GM18870 (cell line): ENCODE results near the gene GPR162.
A peak's percentile ranks its signal among the peaks of the same experiment; 100 is the strongest.

ENCODE experiments used
- ATAC-seq: cut with Tn5 transposase; IDR thresholded peaks from one replicate; pipeline ENCODE4 v1.9.1; 2021; ENCODE audit warnings: moderate library complexity; ENCODE audit not compliant: unreplicated experiment

Gene GPR162

DNA sequence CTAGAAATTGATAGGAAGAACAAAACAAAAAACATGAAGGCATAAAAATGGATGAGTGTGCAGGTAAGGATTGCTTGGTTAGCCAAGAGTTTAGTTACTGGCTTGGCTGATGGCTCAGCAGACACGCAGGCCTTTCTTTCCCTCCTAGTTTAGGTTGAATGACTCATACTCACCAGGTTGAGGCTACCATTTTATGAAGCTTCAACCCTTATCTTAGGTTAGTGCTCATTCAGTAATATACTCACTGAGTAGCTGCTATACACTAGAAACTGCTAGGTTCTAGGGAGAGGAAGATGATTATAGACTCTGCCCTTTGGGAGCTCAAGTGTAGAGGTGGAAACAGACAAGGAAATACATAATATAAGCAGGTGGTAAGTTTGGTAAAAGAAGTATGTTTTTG, 12.6 kb downstream of the GPR162 start:
- no peak for ATAC-seq

DNA sequence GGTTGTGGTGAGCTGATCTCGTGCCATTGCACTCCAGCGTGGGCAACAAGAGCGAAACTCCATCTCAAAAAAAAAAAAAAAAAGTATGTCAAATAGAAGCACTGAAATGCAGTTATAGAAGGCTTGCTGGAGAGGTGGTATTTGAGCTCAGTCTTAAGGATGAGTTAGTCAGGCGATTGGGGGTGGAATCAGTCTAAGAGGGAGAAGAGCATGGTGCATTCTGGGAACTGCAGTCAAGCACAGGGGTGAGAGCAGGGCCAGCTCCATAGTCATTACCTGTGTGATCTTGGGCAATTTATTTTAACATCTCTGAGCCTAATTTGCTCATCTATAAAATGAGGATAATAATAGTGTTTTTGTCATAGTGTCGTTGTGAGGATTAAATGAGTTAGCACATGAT, 13.3 kb downstream of the GPR162 start:
- ATAC-seq: no peak

DNA sequence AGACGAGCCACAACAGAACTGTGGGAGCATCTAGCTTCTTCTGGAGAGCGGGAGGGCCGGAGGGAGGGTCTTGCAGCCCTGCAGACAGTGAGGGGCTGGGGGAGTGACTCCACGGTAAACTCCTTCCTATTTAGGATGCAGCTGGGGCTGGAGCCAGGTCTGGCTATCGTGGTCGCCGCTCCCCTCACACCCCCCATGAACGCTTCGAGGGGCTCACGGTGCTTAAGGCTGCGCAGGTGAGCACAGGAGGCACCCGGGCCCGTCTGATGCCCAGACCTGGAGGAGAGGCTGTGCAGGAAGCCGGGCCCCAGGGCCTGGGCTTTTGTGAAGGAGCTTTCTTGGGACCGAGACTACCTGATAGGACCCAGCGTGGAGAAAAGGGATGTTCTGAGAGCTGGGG, 15.2 kb downstream of the GPR162 start:
- no peak for ATAC-seq

DNA sequence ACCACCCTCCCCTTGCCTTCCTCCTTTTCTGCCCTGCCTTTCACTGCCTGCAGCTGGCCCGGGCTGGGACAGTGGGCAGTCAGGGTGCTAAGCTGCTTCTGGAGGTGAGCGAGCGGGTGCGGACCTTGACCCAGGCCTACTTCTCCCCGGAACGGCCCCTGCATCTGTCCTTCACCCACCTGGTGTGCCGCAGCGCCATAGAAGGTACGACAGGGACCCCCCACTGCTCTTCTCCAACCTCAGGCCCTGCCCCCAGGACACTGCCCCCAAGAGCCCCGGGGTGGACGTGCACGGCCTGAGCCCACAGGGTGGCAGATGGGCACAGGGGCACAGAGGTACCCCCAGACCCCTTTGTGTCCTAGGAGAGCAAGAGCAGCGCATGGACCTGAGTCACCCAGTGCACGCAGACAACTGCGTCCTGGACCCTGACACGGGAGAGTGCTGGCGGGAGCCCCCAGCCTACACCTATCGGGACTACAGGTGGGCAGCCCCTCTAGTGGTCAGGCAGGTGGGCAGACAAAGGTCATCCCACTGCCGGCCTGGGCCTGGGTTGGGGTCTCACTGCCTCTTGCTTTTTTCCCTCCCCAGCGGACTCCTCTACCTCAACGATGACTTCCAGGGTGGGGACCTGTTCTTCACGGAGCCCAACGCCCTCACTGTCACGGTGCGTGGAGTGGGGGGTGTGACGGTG, 15.9 kb downstream of the GPR162 start:
- no peak for ATAC-seq

DNA sequence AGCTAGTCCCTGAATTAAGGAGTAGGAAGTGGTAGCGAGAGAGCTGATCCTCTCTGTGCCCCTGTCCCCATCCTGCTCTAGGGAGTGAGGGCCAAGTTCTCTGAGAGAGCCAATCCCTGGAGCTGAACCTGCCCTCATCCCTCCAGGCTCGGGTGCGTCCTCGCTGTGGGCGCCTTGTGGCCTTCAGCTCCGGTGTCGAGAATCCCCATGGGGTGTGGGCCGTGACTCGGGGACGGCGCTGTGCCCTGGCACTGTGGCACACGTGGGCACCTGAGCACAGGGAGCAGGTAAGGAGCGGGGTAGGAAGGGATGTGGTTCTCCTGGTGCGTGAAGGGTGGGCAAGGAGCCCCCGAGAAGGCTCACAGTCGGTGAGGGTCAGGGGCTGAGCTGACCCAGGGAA, 17.2 kb downstream of the GPR162 start:
- no peak for ATAC-seq

DNA sequence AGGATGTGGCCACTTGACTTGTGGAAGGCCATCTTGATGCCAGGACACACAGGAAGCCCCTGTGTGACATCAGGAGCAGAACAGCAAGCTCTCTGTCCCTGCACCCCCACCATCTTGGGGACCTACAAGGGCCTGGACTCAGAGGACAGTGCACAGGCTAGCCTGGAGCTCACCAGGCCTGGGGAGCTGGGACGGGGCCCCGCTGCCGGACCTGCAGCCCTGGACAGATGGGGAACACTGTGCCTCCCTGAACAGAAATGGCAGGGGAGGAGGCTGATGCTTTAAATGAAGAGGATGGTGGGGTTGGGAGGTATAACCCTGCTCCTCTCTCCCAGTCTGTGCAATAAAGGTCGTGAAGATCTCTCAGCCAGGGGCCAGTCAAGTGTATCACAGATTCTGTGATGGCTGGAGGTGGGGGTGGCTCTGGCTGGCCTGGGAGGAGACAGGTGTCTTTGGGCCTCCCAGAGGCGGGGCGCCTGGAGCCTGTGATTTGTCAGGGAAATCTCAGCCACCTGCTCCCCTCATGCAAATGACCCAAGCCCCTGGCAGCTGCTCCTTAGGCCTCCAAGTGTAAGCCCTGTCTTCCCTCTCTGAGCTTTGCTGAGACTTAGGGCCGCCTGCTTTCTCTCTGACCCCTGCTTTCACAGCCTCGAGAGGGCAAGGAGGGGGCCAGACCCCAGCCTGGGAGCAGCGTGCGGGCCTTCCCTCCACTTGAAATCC, 18.0 kb downstream of the GPR162 start:
- no peak for ATAC-seq

DNA sequence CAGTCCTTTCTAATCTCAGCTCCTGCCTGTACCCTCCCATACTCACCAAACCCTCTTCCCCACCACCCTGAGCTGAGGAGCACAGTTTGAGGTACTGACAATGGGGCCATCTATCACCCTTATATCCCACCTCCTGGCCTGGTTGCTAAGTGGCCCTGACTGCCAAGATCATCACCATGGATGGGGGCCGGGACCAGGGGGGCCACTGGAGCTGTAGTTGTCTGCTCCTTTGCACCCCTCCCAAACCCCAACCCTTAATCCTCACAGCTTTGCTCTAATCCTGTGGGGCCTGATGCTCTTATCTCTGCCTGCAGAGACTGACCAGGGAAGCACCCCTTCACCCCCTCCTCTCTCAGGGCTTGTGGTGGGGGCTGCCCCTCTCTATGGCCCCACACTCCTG, 18.7 kb downstream of the GPR162 start:
- ATAC-seq: no peak

DNA sequence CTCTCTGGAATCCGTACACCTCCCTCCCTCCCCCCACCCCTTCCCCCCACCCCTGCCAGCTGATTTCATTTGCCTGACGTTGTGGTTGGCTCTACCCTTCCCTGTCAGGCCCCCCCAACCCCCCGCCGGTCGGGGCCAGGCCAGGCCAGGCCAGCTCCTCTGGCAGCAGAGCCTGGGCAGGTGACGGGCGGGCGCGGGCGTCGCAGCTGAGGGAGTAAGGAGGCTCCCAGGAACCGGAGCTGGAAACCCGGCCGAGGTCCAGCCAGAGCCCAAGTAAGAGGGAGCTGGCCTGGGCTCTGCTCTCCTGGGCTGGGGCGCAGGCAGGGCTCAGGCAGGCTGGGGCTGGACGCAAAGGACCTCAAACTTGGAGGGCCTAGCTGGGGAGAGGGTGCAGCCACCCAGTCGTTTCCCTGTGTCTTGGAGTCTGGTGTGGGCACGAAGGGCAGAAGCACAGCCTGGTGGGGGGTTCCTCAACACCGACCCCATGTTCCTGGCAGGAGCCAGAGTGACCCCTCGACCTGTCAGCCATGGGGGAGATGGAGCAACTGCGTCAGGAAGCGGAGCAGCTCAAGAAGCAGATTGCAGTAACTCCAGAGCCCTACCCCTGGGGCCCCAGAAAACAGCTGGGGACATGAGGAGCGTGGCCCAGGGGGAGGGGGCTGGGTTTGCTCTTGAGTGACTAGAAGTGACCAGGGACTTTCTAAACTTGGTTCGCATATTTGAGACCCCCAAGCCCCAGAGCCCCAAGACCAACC, 19.3 kb downstream of the GPR162 start, which contains the start of gene GNB3:
TSS of gene GNB3 (plus strand) at position 165 of the 755 bp plus-strand sequence. CDS start at position 528, 363 bp downstream.
- no peak for ATAC-seq

DNA sequence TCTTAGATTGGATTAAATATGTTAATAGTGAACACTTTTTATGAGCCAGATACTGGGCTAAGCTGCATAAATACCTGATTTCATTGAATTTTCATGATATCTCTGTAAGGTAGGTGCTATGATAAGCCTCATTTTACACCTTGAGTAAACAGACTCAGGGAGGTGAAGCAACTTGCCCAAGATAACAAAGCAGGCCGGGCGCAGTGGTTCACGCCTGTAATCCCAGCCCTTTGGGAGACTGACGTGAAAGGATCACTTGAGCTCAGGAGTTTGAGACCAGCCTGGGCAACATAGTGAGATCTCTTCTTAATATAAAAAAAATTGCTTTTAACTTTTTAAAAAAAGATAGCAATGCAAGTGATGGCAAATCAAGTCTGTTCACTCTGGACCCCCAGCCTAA, 20.5 kb downstream of the GPR162 start:
- ATAC-seq: no peak

DNA sequence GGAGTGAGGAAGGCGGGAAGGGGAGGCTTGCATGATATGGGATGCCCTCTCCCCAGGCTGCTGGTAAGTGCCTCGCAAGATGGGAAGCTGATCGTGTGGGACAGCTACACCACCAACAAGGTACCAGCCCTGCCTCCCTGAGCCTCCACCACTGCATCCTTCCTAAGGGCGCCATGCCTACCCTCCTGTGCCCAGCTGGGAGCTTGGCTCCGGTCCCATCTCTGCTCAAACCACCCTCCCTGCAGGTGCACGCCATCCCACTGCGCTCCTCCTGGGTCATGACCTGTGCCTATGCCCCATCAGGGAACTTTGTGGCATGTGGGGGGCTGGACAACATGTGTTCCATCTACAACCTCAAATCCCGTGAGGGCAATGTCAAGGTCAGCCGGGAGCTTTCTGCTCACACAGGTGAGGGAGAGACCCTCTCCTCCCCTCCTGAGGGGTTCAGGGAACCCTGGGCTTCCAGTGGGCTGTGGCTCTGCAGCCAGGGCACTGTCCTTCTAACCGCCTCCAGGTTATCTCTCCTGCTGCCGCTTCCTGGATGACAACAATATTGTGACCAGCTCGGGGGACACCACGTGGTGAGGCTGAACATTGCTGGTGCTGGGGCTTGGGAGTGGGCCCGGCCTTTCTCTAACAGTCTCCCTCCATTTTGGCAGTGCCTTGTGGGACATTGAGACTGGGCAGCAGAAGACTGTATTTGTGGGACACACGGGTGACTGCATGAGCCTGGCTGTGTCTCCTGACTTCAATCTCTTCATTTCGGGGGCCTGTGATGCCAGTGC, 21.7 kb downstream of the GPR162 start:
- ATAC-seq: no peak

DNA sequence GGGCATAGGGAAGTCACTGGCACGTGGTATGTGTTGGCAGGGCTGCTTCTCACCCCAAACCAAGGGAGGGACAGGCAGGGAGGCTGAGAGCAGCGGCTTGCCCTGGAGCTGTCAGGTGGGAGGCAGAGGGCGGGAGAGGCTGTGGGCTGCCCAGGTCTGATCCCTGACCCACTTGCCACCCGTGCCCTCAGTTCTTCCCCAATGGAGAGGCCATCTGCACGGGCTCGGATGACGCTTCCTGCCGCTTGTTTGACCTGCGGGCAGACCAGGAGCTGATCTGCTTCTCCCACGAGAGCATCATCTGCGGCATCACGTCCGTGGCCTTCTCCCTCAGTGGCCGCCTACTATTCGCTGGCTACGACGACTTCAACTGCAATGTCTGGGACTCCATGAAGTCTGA, 23.8 kb downstream of the GPR162 start:
- ATAC-seq: no peak

DNA sequence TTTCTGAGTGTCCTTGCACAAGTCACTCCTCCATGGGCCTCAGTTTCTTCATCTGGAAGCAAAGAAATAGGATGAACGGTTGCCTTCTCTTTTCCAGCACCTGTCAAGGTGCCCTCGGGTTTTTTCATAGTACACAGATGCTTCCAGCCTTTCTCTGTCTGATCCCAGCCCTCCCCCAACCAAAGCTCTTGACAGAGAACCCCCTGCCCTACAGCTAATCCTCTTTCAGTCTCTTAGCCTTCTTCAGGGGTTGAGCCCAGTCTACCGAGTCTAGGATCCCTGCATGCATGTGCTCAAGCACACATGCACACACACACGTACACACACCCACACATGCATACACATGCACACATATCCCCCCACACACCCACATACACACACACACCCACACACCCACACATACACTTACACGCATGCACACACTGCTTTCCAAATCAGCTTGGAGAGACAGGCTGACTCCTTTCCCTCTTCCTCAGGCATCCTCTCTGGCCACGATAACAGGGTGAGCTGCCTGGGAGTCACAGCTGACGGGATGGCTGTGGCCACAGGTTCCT, 24.8 kb downstream of the GPR162 start:
- no peak for ATAC-seq

DNA sequence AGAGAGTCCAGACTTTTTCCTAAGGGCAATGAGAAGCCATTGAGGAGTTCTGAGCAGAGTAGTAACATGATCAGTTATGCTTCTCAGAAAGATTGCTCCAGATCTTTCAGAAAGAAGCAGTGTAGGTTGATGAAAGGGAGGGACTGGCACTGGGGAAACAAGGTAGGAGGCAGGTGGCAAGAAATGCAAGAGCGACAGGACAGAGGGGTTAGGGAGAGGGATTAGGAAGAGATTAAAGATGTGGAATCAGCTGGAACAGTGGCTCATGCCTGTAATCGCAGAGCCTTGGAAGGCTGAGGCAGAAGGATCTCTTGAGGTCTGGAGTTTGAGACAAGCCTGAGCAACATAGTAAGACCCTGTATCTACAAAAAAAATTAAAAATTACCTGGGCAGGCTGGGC, 26.1 kb downstream of the GPR162 start:
- ATAC-seq: no peak

DNA sequence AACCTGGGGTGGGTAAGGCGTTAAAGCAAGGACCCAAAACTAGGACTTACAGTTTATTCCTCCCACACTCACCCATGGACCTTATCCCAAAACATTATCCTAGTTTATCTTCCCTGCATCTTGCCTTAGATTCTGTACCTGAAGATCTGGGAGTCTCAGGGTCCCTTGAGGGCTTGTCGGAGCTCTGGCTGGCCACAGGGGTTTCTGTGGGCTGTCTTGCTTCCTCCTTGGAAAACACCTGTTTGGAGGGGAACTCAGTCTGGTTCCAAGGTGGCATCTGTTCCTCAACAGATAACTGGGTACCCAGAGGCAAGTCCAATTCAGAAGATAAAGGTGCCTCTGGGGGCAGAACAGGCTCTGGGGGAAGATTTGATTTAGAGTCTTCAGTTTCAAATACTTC, 27.8 kb downstream of the GPR162 start:
- ATAC-seq: no peak

DNA sequence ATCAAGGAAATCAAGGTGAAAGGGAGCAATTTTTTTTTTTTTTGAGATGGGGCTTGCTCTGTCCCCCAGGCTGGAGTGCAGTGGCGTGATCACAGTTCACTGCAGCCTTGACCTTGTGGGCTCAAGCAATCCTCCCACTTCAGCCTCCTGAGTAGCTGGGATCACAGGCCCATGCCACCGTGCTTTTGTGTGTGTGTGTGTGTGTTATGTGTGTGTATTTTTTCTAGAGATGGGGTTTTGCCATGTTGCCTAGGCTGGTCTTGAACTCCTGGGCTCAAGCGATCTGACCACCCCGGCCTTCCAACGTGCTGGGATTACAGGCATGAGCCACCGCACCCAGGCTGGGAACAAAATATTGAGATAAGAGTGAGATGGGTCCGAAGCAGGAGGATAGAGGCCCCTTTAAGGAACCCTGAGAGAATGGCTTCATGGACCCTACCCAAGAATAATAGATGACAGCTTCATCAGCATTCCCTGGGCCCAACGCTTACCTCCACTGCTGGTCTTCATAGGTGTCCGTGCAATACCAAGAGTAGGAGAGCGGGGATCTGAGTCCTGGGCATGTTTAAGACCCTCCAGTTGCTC, 28.4 kb downstream of the GPR162 start:
- no peak for ATAC-seq

DNA sequence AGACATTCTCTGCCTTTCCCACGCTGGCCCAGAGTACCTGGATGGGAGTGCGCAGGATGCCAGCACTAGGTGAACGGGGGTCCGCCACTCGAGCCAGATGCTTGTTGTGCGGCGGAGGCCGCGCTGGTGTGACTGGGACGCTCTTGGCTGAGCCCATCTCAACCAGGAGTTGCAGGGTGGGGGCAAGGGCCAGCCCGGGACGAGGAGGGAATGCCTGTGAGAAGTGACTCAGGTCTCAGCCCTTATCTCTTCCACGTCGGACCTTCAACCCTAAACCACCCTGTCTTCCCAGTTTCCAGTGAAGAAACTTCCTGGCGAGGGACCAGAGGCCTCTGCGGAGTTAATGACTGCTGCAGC, 29.2 kb downstream of the GPR162 start:
- no peak for ATAC-seq

DNA sequence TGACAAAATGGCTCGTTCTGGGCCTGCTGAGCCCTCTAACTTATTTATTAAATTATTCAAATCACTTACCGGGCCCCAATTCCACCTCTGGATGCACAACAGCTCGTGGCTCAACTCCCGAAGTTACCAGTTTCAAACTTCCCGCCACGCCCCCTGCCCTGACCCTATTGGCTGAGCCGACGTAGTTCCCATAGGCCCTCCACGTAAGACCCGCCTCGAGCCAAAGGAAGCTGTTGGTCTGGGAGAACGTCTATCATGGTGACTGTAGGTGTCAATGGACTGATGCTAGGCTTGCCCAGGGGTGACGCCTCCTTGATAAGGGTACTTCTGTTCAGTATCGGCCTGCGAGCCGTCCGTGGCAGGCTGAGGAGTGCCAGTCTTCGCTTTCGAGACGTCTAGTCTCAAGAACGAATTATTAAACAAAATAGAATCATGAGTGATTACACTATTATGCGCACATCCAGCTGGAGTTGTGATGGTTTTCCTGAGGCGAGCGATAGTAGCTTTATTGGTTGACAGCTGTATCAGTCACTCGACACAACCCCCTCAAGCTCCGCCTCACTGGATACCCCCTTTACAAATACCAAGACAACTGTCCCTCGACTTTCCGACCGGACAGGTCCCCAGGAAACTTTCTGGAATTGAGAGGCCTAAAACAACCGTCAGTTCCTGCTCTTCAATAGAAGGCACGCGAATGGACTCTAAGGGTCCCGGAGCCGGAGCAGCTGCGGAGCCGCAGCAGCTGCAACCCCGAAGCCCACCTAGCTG, 29.7 kb downstream of the GPR162 start, which contains the start of gene CDCA3:
TSS of gene CDCA3 (minus strand) at position 134 of the 768 bp plus-strand sequence. CDS start 334 bp downstream, outside the sequence.
- peak; percentile 50 for ATAC-seq

DNA sequence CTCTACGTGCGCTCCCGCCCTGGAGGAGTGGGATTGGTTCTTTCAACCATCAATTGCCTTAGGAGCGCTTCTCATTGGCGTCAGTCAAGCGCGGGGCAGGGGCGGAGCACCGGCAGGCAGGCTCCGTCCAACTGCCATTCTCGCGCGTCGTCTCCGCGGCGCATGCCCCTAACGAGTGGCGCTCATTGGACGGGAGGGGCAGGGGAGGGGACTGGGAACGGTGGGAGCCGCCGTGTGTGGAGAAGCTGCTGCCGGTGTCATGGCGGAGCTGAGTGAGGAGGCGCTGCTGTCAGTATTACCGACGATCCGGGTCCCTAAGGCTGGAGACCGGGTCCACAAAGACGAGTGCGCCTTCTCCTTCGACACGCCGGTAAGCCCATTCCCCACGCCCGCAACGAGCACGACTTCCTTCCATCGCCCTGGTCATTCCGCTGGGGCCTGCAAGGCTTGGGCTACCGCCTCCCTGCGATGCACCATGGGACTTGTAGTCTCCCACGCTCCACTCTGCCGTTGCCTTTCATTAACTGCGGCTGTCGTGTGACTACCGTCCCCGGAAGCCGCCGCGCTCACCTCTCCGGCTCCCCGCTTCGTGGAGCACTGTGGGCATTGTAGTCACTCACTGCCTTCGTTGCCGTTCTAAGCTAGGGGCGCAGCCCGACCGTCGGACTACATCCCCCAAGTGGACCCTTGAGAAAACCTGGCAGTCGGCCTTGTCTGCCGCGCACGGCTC, 30.5 kb downstream of the GPR162 start, which contains the start of gene USP5:
TSS of gene USP5 (plus strand) at position 230 of the 730 bp plus-strand sequence. CDS start at position 260, 30 bp downstream.
- peak; percentile 68 for ATAC-seq
